ENCODE results near the gene FBXO36.
"Not testable (repeated sequence)": the region's sequence is repeated elsewhere in the genome, so short reads cannot be mapped to it uniquely, and the experiment has no call there.

Gene FBXO36

DNA sequence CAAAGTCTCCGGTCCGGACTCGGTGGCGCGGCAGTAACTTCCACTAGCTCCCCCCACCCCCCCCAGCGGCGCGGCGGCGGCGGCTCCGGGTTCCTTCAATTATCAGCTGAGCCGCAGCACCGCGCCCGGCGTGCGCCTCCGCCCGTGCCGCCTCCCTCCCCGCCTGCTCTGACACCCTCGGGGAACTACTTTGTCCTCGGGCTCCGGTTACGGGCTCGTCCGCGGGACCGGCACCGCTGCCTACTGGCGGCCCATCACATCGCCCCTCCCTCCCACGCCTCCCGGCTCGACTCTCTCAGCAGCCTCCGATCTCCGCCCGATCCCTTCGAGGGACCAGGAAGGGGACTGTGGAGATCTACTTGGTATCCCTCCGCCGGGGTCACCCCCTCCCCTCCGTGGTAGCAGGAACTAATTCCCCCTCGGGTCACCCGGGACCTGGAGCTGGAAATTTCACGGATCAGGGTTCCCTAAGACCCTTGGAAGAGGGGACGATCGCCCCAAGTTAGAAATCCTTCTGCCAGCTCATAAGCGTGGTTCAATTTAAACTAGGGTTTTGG lies 333 bp upstream of the FBXO36 start, which contains the start of gene TRIP12 (continued):
- peak; percentile 60; the same call in 1 of the 2 replicates for TF ChIP-seq PATZ1 (CRISPR knock-in tag; IDR thresholded peaks at IDR 0.05; ENCODE audit: borderline replicate concordance)
- TF ChIP-seq ZNF70 (CRISPR knock-in tag; IDR thresholded peaks at IDR 0.05), result no peak
- TF ChIP-seq TOX (CRISPR knock-in tag; IDR thresholded peaks at IDR 0.05; ENCODE audit: borderline replicate concordance), result no peak
- no peak for TF ChIP-seq ZNF565 (CRISPR knock-in tag; conservative IDR thresholded peaks at IDR 0.05; ENCODE audit: low read depth)
- TF ChIP-seq ISL1 (CRISPR knock-in tag; IDR thresholded peaks at IDR 0.05), result no peak

DNA sequence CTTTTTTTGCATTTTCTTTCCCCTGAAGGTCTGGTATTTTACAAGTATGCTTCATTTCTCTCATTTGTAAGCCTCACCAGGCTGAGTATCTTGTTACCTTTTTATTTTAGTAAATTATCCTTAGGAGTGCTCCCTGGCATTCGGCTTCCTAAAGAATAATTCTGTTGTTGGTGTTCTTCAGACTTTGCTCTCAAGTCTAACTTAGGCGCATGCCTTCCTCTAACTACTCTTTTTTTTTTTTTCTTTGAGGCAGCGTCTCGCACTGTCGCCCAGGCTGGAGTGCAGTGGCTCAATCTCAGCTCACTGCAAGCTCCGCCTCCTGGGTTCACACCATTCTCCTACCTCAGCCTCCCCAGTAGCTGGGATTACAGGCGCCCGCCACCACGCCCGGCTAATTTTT lies 2.2 kb downstream of the FBXO36 start:
- ATAC-seq, result not testable (repeated sequence)

DNA sequence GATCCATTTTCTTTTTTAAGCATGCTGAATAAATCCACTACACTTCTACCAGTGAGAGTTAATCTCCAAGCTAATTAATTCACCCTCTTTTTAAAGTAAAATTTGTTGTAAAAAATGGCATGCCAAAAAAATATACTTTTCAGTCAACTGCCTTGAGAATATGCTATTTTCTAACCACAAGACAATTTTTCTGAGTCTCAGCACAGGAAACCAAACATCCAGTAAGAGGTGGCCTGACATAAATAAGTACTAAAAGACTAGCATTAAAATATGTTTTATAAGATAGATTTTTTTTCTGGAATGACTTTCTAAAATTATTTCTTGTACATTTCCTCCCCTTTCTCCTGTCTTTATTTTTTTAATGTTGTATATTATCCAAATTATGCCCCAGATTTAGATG lies 2.9 kb downstream of the FBXO36 start:
- TF ChIP-seq, protein P1, sequence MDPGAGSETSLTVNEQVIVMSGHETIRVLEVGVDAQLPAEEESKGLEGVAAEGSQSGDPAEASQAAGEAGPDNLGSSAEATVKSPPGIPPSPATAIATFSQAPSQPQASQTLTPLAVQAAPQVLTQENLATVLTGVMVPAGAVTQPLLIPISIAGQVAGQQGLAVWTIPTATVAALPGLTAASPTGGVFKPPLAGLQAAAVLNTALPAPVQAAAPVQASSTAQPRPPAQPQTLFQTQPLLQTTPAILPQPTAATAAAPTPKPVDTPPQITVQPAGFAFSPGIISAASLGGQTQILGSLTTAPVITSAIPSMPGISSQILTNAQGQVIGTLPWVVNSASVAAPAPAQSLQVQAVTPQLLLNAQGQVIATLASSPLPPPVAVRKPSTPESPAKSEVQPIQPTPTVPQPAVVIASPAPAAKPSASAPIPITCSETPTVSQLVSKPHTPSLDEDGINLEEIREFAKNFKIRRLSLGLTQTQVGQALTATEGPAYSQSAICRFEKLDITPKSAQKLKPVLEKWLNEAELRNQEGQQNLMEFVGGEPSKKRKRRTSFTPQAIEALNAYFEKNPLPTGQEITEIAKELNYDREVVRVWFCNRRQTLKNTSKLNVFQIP (CRISPR knock-in tag; IDR thresholded peaks at IDR 0.05; ENCODE audit: borderline replicate concordance, low read depth), result no peak
- no peak for TF ChIP-seq RARB (CRISPR knock-in tag; IDR thresholded peaks at IDR 0.05)
- TF ChIP-seq TCF4 (CRISPR knock-in tag; IDR thresholded peaks at IDR 0.05; ENCODE audit: borderline replicate concordance), result no peak
- TF ChIP-seq OSR1 (CRISPR knock-in tag; IDR thresholded peaks at IDR 0.05), result no peak
- TF ChIP-seq, protein P2, sequence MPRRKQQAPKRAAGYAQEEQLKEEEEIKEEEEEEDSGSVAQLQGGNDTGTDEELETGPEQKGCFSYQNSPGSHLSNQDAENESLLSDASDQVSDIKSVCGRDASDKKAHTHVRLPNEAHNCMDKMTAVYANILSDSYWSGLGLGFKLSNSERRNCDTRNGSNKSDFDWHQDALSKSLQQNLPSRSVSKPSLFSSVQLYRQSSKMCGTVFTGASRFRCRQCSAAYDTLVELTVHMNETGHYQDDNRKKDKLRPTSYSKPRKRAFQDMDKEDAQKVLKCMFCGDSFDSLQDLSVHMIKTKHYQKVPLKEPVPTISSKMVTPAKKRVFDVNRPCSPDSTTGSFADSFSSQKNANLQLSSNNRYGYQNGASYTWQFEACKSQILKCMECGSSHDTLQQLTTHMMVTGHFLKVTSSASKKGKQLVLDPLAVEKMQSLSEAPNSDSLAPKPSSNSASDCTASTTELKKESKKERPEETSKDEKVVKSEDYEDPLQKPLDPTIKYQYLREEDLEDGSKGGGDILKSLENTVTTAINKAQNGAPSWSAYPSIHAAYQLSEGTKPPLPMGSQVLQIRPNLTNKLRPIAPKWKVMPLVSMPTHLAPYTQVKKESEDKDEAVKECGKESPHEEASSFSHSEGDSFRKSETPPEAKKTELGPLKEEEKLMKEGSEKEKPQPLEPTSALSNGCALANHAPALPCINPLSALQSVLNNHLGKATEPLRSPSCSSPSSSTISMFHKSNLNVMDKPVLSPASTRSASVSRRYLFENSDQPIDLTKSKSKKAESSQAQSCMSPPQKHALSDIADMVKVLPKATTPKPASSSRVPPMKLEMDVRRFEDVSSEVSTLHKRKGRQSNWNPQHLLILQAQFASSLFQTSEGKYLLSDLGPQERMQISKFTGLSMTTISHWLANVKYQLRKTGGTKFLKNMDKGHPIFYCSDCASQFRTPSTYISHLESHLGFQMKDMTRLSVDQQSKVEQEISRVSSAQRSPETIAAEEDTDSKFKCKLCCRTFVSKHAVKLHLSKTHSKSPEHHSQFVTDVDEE (CRISPR knock-in tag; IDR thresholded peaks at IDR 0.05), result no peak
- TF ChIP-seq ZNF565 (CRISPR knock-in tag; conservative IDR thresholded peaks at IDR 0.05; ENCODE audit: low read depth), result no peak
- TF ChIP-seq GLIS3 (CRISPR knock-in tag; IDR thresholded peaks at IDR 0.05), result no peak
- TF ChIP-seq CSDC2 (CRISPR knock-in tag; IDR thresholded peaks at IDR 0.05), result no peak
- ATAC-seq, result no peak

- TF ChIP-seq, protein P1 (CRISPR knock-in tag; IDR thresholded peaks at IDR 0.05; ENCODE audit: borderline replicate concordance, low read depth), result no peak
- no peak for TF ChIP-seq ZC3H10 (CRISPR knock-in tag; IDR thresholded peaks at IDR 0.05)
- no peak for TF ChIP-seq TCF4 (CRISPR knock-in tag; IDR thresholded peaks at IDR 0.05; ENCODE audit: borderline replicate concordance)
- no peak for TF ChIP-seq ZNF8 (CRISPR knock-in tag; IDR thresholded peaks at IDR 0.05)
- no peak for TF ChIP-seq PPARA (CRISPR knock-in tag; IDR thresholded peaks at IDR 0.05; ENCODE audit: borderline replicate concordance)
- TF ChIP-seq ISL1 (CRISPR knock-in tag; IDR thresholded peaks at IDR 0.05), result no peak
- TF ChIP-seq SNAI2 (CRISPR knock-in tag; IDR thresholded peaks at IDR 0.05), result no peak
- no peak for TF ChIP-seq ARNTL (CRISPR knock-in tag; IDR thresholded peaks at IDR 0.05; ENCODE audit: borderline replicate concordance, low read depth)
- TF ChIP-seq ZNF565 (CRISPR knock-in tag; conservative IDR thresholded peaks at IDR 0.05; ENCODE audit: low read depth), result no peak
- no peak for TF ChIP-seq GLIS3 (CRISPR knock-in tag; IDR thresholded peaks at IDR 0.05)
- TF ChIP-seq CSDC2 (CRISPR knock-in tag; IDR thresholded peaks at IDR 0.05), result no peak
- no peak for TF ChIP-seq OSR1 (CRISPR knock-in tag; IDR thresholded peaks at IDR 0.05)
- TF ChIP-seq, protein P3, sequence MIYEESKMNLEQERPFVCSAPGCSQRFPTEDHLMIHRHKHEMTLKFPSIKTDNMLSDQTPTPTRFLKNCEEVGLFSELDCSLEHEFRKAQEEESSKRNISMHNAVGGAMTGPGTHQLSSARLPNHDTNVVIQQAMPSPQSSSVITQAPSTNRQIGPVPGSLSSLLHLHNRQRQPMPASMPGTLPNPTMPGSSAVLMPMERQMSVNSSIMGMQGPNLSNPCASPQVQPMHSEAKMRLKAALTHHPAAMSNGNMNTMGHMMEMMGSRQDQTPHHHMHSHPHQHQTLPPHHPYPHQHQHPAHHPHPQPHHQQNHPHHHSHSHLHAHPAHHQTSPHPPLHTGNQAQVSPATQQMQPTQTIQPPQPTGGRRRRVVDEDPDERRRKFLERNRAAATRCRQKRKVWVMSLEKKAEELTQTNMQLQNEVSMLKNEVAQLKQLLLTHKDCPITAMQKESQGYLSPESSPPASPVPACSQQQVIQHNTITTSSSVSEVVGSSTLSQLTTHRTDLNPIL (CRISPR knock-in tag; IDR thresholded peaks at IDR 0.05; ENCODE audit: low read depth), result no peak
- no peak for TF ChIP-seq RARB (CRISPR knock-in tag; IDR thresholded peaks at IDR 0.05)
- TF ChIP-seq BACH2 (CRISPR knock-in tag; IDR thresholded peaks at IDR 0.05; ENCODE audit: borderline replicate concordance), result no peak
- TF ChIP-seq ZNF70 (CRISPR knock-in tag; IDR thresholded peaks at IDR 0.05), result no peak
- TF ChIP-seq ZFP3 (CRISPR knock-in tag; IDR thresholded peaks at IDR 0.05), result no peak
- no peak for TF ChIP-seq CSRNP3 (CRISPR knock-in tag; IDR thresholded peaks at IDR 0.05)
- peak; percentile 49; the same call in 1 of the 3 replicates for ATAC-seq
Observed at GRCh38 chr2:229927817-229928321, 5.6 kb downstream of the FBXO36 start.

Measured in SK-N-SH treated with all-trans-retinoic acid at 6 μM for 48 hours (cell line).